Hepatocyte (in vitro differentiated cells): ENCODE measurements around the gene LBHD2. TPM values are rescaled to one million over a fixed set of nuclear protein-coding genes. Genes with fewer than 3 reads are reported as not detected.

ENCODE experiments used
- DNase-seq: peaks from one replicate; pipeline ENCODE4 v3.0.0-alpha.2; 2016; ENCODE audit warnings: low spot score
- H2AFZ ChIP-seq: fragments of 200-600 bp; sonication (generic); 2 replicates; pipeline ENCODE4 v1.6.0; 2016; ENCODE audit warnings: antibody characterized with exemption, mild to moderate bottlenecking
- H3K27ac ChIP-seq: fragments of 200-600 bp; sonication (generic); 2 replicates; pipeline ENCODE4 v1.5.1; 2016; ENCODE audit warnings: mild to moderate bottlenecking
- H3K27me3 ChIP-seq: fragments of 200-600 bp; sonication (generic); 2 replicates; pipeline ENCODE4 v1.6.1; 2016
- H3K36me3 ChIP-seq: fragments of 200-600 bp; sonication (generic); replicated peaks from 2 replicates; pipeline ENCODE4 v1.5.1; 2016; ENCODE audit warnings: low read depth; ENCODE audit not compliant: insufficient read depth
- H3K4me1 ChIP-seq: fragments of 200-600 bp; sonication (generic); 2 replicates; pipeline ENCODE4 v1.5.1; 2016; ENCODE audit warnings: mild to moderate bottlenecking, moderate library complexity; ENCODE audit not compliant: insufficient read depth
- H3K4me2 ChIP-seq: fragments of 200-600 bp; sonication (generic); 2 replicates; pipeline ENCODE4 v1.6.0; 2016
- H3K4me3 ChIP-seq: fragments of 200-600 bp; sonication (generic); 2 replicates; pipeline ENCODE4 v1.5.1; 2016; ENCODE audit warnings: mild to moderate bottlenecking
- H3K79me2 ChIP-seq: fragments of 200-600 bp; sonication (generic); 2 replicates; pipeline ENCODE4 v1.6.0; 2017; ENCODE audit warnings: mild to moderate bottlenecking
- H3K9me2 ChIP-seq: fragments of 200-600 bp; sonication (generic); replicated peaks from 2 replicates; pipeline ENCODE4 v1.6.0; 2017; ENCODE audit warnings: mild to moderate bottlenecking; ENCODE audit not compliant: insufficient read depth
- H3K9me3 ChIP-seq: fragments of 200-600 bp; sonication (generic); 2 replicates; pipeline ENCODE4 v1.5.1; 2016; ENCODE audit warnings: low read depth, mild to moderate bottlenecking
- H4K20me1 ChIP-seq: fragments of 200-600 bp; sonication (generic); 2 replicates; pipeline ENCODE4 v1.6.0; 2016; ENCODE audit warnings: mild to moderate bottlenecking; ENCODE audit not compliant: insufficient read depth, poor library complexity, severe bottlenecking
- CTCF ChIP-seq: fragments of 200-600 bp; sonication (generic); IDR thresholded peaks from 2 replicates; pipeline ENCODE4 v1.5.1; 2016; ENCODE audit warnings: antibody characterized with exemption, mild to moderate bottlenecking; ENCODE audit not compliant: poor library complexity
- EZH2 ChIP-seq: fragments of 200-600 bp; sonication (generic); IDR thresholded peaks from 2 replicates; pipeline ENCODE4 v1.6.1; 2016; ENCODE audit warnings: antibody characterized with exemption, mild to moderate bottlenecking, borderline replicate concordance
- EZH2phosphoT487 ChIP-seq: fragments of 200-600 bp; sonication (generic); IDR thresholded peaks from one replicate; pipeline ENCODE4 v1.6.1; 2018; ENCODE audit warnings: antibody characterized with exemption, mild to moderate bottlenecking, low read depth, moderate library complexity; ENCODE audit not compliant: unreplicated experiment, severe bottlenecking
- WGBS: methylation state at CpG from one replicate; pipeline ENCODE4 v1.1.6; 2016; ENCODE audit warnings: low lambda C conversion rate; ENCODE audit errors: missing lambda C conversion rate; 5-methylcytosine and 5-hydroxymethylcytosine counted together
- polyA plus RNA-seq: library from polyadenylated mRNA; unstranded; fragments of >200 nt; fragmentation: Nextera tagmentation; extraction: Ambion mirVana; gene quantifications from 2 replicates; pipeline ENCODE4 v1.2.1, GENCODE V29; 2016
- total RNA-seq: library from RNA; depleted of rRNA; stranded (reverse); fragments of >200 nt; gene quantifications from 2 replicates; pipeline ENCODE4 v1.2.3, GENCODE V29; 2014

LBHD2 gene
- total and polyA plus RNA-seq, 2 experiments from 2014 or later: 0.21 TPM; not detected in 1

DNA sequence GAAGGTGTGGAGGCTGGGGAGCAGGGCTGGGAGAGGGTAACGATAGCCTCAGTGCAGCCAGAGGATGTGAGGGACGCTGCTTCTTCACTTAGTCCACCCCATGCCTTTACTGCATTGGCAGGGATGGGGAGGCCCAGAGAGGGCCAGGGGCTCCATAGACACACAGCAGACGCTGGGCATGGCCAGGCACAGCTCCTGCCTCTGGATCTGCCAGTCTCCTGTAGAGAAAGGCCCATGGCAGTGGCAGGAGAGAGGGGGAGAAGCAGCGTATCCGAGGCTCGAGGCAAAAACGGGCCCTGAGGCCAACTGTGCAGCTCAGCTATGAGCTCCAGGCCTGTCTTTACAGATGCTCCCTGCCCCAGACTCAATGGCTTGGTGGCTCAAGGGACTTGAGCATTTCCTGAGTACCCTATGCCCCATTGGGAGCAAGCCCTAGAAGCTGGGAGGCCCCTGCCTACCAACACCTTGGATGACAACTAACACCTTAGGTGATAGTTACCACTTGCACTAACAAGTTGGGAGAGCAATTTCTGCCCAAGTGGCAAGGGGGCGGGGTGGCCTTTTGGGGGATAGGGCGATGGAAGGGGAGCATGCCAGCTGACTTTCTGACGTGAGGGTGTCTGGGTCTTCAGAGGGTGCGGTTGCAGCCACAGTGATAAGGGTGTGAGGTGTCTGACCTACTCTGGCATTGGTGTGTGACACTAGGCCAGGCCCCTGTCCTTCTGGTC, 5.0 kb upstream of the LBHD2 start:
- H3K79me2 ChIP-seq: no peaks in the 10 kb centered on the region
- 84% methylated on average over 11 of the region's 11 CpGs for WGBS
- no peak for DNase-seq
- H3K4me3 ChIP-seq: no peak overlapping the region
- no peaks in the 10 kb centered on the region for H3K36me3 ChIP-seq
- H3K27ac ChIP-seq: no peak overlapping the region
- H3K9me2 ChIP-seq: no peaks in the 10 kb centered on the region
- peaks cover 14% of the 10 kb centered on the region for H3K4me1 ChIP-seq
- no peaks in the 10 kb centered on the region for H4K20me1 ChIP-seq
- H3K27me3 ChIP-seq: peaks cover 2% of the 10 kb centered on the region
- H2AFZ ChIP-seq: no peak overlapping the region
- H3K9me3 ChIP-seq: no peaks in the 10 kb centered on the region
- no peak overlapping the region for H3K4me2 ChIP-seq
- TF ChIP-seq EZH2phosphoT487: no peak
- TF ChIP-seq EZH2: no peak
- TF ChIP-seq CTCF: no peak

DNA sequence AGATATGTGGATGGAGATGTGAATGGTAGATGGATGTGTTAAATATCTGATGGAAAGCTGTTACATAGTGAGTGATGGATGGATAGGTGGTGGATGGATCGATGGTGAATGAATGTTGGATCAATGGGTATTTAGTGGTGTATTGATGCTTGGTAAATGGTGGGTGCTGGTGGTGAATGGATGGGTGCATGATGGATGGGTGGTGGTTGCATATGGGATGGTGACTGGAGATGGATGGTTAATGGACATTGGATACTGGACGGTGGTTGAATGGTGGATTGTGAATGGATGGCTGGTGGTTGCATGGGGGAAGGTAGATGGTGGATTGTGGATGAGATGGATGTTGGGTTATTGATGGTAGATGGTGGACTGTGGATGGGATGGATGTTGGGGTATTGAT, 2.1 kb upstream of the LBHD2 start:
- Histone ChIP-seq H3K27me3 (peaks cover 18% of the 10 kb centered on the region), H2AFZ (no peak overlapping the region), H3K79me2 (no peaks in the 10 kb centered on the region), H3K36me3 (no peaks in the 10 kb centered on the region), H3K4me1 (peaks cover 6% of the 10 kb centered on the region), H3K4me3 (no peak overlapping the region), H3K9me2 (no peaks in the 10 kb centered on the region), H3K4me2 (no peak overlapping the region), H4K20me1 (no peaks in the 10 kb centered on the region), H3K27ac (no peak overlapping the region), H3K9me3 (no peaks in the 10 kb centered on the region)
- no peak for TF ChIP-seq EZH2phosphoT487
- TF ChIP-seq CTCF: no peak
- TF ChIP-seq EZH2: no peak
- 100% methylated on average over 2 of the region's 2 CpGs for WGBS
- no peak for DNase-seq

GRCh38 chr14:103085106-103086091, 1.4 kb downstream of the LBHD2 start:
- 85% methylated on average over 23 of the region's 24 CpGs for WGBS
- H3K9me3 ChIP-seq: no peaks in the 10 kb centered on the region
- H3K9me2 ChIP-seq: no peaks in the 10 kb centered on the region
- H3K27ac ChIP-seq: no peak overlapping the region
- no peak overlapping the region for H3K4me2 ChIP-seq
- no peaks in the 10 kb centered on the region for H3K79me2 ChIP-seq
- H4K20me1 ChIP-seq: no peaks in the 10 kb centered on the region
- H3K4me3 ChIP-seq: no peak overlapping the region
- H3K27me3 ChIP-seq: peaks cover 18% of the 10 kb centered on the region
- no peak for TF ChIP-seq EZH2phosphoT487
- peak; percentile 13 for TF ChIP-seq CTCF
- TF ChIP-seq EZH2: no peak
- no peaks in the 10 kb centered on the region for H3K36me3 ChIP-seq
- DNase-seq: no peak
- H3K4me1 ChIP-seq: peaks cover 6% of the 10 kb centered on the region
- no peak overlapping the region for H2AFZ ChIP-seq
